ENCODE measurements around the gene TBL1X. TPM values are rescaled to one million over a fixed set of nuclear protein-coding genes. Genes with fewer than 3 reads are reported as not detected.
"Not testable (repeated sequence)": the region's sequence is repeated elsewhere in the genome, so short reads cannot be mapped to it uniquely, and the experiment has no call there.

TBL1X gene
- polyA plus RNA-seq, 1 donor (not counting 4 experiments of a cell fraction or from before 2014, with no cell fraction given), result 2.2 TPM

GRCh38 chrX:9473708-9474107, 8.8 kb downstream of the TBL1X start:
- Histone ChIP-seq H3K27me3 (ENCODE audit: control insufficient read depth, extremely low read depth, insufficient read depth, low read length) (no peaks in the 10 kb centered on the region), H3K9ac (ENCODE audit: control insufficient read depth, extremely low read depth, insufficient read depth, low read length) (no peak overlapping the region), H3K4me3 (ENCODE audit: control insufficient read depth in 2 of 3, extremely low read depth in 1 of 3, insufficient read depth in 2 of 3, low read depth in 1 of 3, low read length in 3 of 3) (no peak overlapping the region), H2AFZ (ENCODE audit: control insufficient read depth, low read length) (no peak overlapping the region), H3K79me2 (ENCODE audit: control insufficient read depth, insufficient read depth, low read length) (no peaks in the 10 kb centered on the region), H3K9me1 (ENCODE audit: control insufficient read depth, extremely low read depth, insufficient read depth, low read length) (no peaks in the 10 kb centered on the region), H3K9me3 (ENCODE audit: control insufficient read depth, low read depth, low read length) (no peaks in the 10 kb centered on the region), H3K4me1 (ENCODE audit: control insufficient read depth, extremely low read depth, insufficient read depth, low read length) (no peaks in the 10 kb centered on the region), H3K4me2 (ENCODE audit: control insufficient read depth, extremely low read depth, insufficient read depth, low read depth, low read length) (no peak overlapping the region), H4K20me1 (ENCODE audit: control insufficient read depth, extremely low read depth, insufficient read depth, low read length) (no peaks in the 10 kb centered on the region), H3K36me3 (ENCODE audit: control insufficient read depth in 2 of 2, extremely low read depth in 1 of 2, insufficient read depth in 2 of 2, low read length in 2 of 2) (no peaks in the 10 kb centered on the region), H3K27ac (ENCODE audit: control insufficient read depth, insufficient read depth, low read length) (no peak overlapping the region)
- DNase-seq (ENCODE audit: low read depth, low spot score), result no peak
- dilution Hi-C loops (cut with MboI; ENCODE audit: extremely low pct_ligation_motif_present, low sequenced_read_pairs), result no loop called here
- no peak for FAIRE-seq
- TF ChIP-seq CTCF (optimal IDR thresholded peaks at IDR 0.05 in 1 of 3, IDR thresholded peaks at IDR 0.05 in 1 of 3, conservative IDR thresholded peaks at IDR 0.05 in 1 of 3; ENCODE audit: extremely low read depth in 1 of 3, insufficient read depth in 2 of 3, low read length in 3 of 3) (no peak), EZH2 (IDR thresholded peaks at IDR 0.05; ENCODE audit: low read length) (no peak)

GRCh38 chrX:9475417-9475816, 10.6 kb downstream of the TBL1X start:
- H3K9me1 ChIP-seq (ENCODE audit: control insufficient read depth, extremely low read depth, insufficient read depth, low read length); H3K27me3 ChIP-seq (ENCODE audit: control insufficient read depth, extremely low read depth, insufficient read depth, low read length); H3K4me2 ChIP-seq (ENCODE audit: control insufficient read depth, extremely low read depth, insufficient read depth, low read depth, low read length); H2AFZ ChIP-seq (ENCODE audit: control insufficient read depth, low read length); DNase-seq (ENCODE audit: low read depth, low spot score); H3K27ac ChIP-seq (ENCODE audit: control insufficient read depth, insufficient read depth, low read length); H3K4me1 ChIP-seq (ENCODE audit: control insufficient read depth, extremely low read depth, insufficient read depth, low read length); H4K20me1 ChIP-seq (ENCODE audit: control insufficient read depth, extremely low read depth, insufficient read depth, low read length); H3K4me3 ChIP-seq (ENCODE audit: control insufficient read depth in 2 of 3, extremely low read depth in 1 of 3, insufficient read depth in 2 of 3, low read depth in 1 of 3, low read length in 3 of 3); H3K9me3 ChIP-seq (ENCODE audit: control insufficient read depth, low read depth, low read length); H3K9ac ChIP-seq (ENCODE audit: control insufficient read depth, extremely low read depth, insufficient read depth, low read length); H3K36me3 ChIP-seq (ENCODE audit: control insufficient read depth in 2 of 2, extremely low read depth in 1 of 2, insufficient read depth in 2 of 2, low read length in 2 of 2); H3K79me2 ChIP-seq (ENCODE audit: control insufficient read depth, insufficient read depth, low read length); FAIRE-seq; dilution Hi-C loops (cut with MboI; ENCODE audit: extremely low pct_ligation_motif_present, low sequenced_read_pairs): not testable (repeated sequence)

- H4K20me1 ChIP-seq (ENCODE audit: control insufficient read depth, extremely low read depth, insufficient read depth, low read length), result no peaks in the 10 kb centered on the region
- dilution Hi-C loops (cut with MboI; ENCODE audit: extremely low pct_ligation_motif_present, low sequenced_read_pairs), result no loop called here
- no peak overlapping the region for H3K4me3 ChIP-seq (ENCODE audit: control insufficient read depth in 2 of 3, extremely low read depth in 1 of 3, insufficient read depth in 2 of 3, low read depth in 1 of 3, low read length in 3 of 3)
- no peaks in the 10 kb centered on the region for H3K4me1 ChIP-seq (ENCODE audit: control insufficient read depth, extremely low read depth, insufficient read depth, low read length)
- H3K4me2 ChIP-seq (ENCODE audit: control insufficient read depth, extremely low read depth, insufficient read depth, low read depth, low read length), result no peak overlapping the region
- H3K9me1 ChIP-seq (ENCODE audit: control insufficient read depth, extremely low read depth, insufficient read depth, low read length), result no peaks in the 10 kb centered on the region
- no peak overlapping the region for H3K27ac ChIP-seq (ENCODE audit: control insufficient read depth, insufficient read depth, low read length)
- H3K36me3 ChIP-seq (ENCODE audit: control insufficient read depth in 2 of 2, extremely low read depth in 1 of 2, insufficient read depth in 2 of 2, low read length in 2 of 2), result no peaks in the 10 kb centered on the region
- no peaks in the 10 kb centered on the region for H3K9me3 ChIP-seq (ENCODE audit: control insufficient read depth, low read depth, low read length)
- H2AFZ ChIP-seq (ENCODE audit: control insufficient read depth, low read length), result no peak overlapping the region
- TF ChIP-seq CTCF (optimal IDR thresholded peaks at IDR 0.05 in 1 of 3, IDR thresholded peaks at IDR 0.05 in 1 of 3, conservative IDR thresholded peaks at IDR 0.05 in 1 of 3; ENCODE audit: extremely low read depth in 1 of 3, insufficient read depth in 2 of 3, low read length in 3 of 3), result no peak
- TF ChIP-seq EZH2 (IDR thresholded peaks at IDR 0.05; ENCODE audit: low read length), result no peak
- FAIRE-seq (no peak), DNase-seq (ENCODE audit: low read depth, low spot score) (no peak)
- H3K9ac ChIP-seq (ENCODE audit: control insufficient read depth, extremely low read depth, insufficient read depth, low read length), result no peak overlapping the region
- H3K79me2 ChIP-seq (ENCODE audit: control insufficient read depth, insufficient read depth, low read length), result no peaks in the 10 kb centered on the region
- no peaks in the 10 kb centered on the region for H3K27me3 ChIP-seq (ENCODE audit: control insufficient read depth, extremely low read depth, insufficient read depth, low read length)
These were observed 11.1 kb downstream of the TBL1X start for GRCh38 chrX:9475984-9476383.

All from keratinocyte (primary cell).